ENCODE data around the gene CREB3L1. TPM values are rescaled to one million over a fixed set of nuclear protein-coding genes. Genes with fewer than 3 reads are reported as not detected.

The CREB3L1 gene
- total and polyA plus RNA-seq, 2 experiments from 2014 or later: 8.5 to 10.4 TPM

DNA sequence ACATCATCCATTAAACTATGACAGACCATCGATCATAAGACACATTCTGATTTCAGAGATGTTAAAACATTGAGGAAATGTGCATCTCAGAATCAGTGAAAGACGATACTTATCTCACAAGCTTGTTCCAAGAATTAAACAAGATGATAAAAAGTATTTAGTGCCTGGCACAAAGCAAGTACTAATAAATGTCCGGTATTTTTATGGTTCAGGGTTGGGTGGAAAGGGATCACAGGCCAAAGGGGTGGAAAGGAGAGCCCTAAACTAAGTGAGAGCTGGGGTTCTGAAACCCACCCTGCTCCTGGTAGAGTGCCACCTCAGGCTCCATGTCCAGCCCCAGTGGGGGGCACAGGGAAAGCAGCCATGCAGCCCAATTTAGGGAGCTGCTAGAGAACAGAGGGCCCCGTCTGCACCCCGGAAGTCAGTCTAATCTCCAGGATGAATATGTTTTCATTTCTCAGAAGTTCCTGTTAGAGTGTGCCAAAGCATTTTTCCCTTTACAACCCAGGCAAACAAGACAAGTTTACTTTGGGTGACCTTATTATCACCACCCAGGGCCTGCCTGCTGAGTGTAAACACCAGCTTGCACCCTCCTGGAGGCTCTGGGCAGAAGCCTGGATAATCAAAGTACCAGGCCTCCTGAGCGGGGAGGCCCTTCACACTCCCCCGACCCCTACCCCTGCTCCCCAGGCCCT is 3.8 kb upstream of the CREB3L1 start:
- Histone ChIP-seq H3K4me1 (ENCODE audit: insufficient read depth) (peaks cover 18% of the 10 kb centered on the region), H3K9me2 (ENCODE audit: insufficient read depth) (no peaks in the 10 kb centered on the region), H3K36me3 (ENCODE audit: insufficient read depth) (no peaks in the 10 kb centered on the region), H3K27me3 (ENCODE audit: insufficient read depth) (peaks cover 14% of the 10 kb centered on the region; the same call in 1 of the 2 replicates), H3K27ac (ENCODE audit: low read depth) (no peak overlapping the region), H2AFZ (peak overlapping the region; percentile 88; the same call in 1 of the 2 replicates), H3F3A (replicated peaks; ENCODE audit: low read depth) (peaks cover 4% of the 10 kb centered on the region; the same call in 1 of the 2 replicates), H3K79me2 (replicated peaks; ENCODE audit: insufficient read depth) (no peaks in the 10 kb centered on the region), H4K20me1 (replicated peaks; ENCODE audit: insufficient read depth) (no peaks in the 10 kb centered on the region), H3K4me2 (no peak overlapping the region), H3K4me3 (no peak overlapping the region)
- Mint-ChIP-seq H3K4me3 (no peak overlapping the region; the same call in 2 of the 3 replicates), H3K27me3 (ENCODE audit: insufficient read depth, low read depth, poor library complexity) (peaks cover 6% of the 10 kb centered on the region), H3K36me3 (ENCODE audit: low read depth) (no peaks in the 10 kb centered on the region; the same call in 2 of the 3 replicates), H3K27ac (no peak overlapping the region), H3K9me3 (no peaks in the 10 kb centered on the region), H3K4me1 (peaks cover 40% of the 10 kb centered on the region)
- no peak for ATAC-seq
- no peak for DNase-seq (ENCODE audit: low spot score)
- no peak for TF ChIP-seq EZH2phosphoT487 (IDR thresholded peaks at IDR 0.05; ENCODE audit: unreplicated experiment)
- TF ChIP-seq ZNF331 (CRISPR knock-in tag; IDR thresholded peaks at IDR 0.05; ENCODE audit: low read depth): no peak
- no peak for TF ChIP-seq ZNF114 (CRISPR knock-in tag; IDR thresholded peaks at IDR 0.05)
- TF ChIP-seq NANOG (IDR thresholded peaks at IDR 0.05; ENCODE audit: borderline replicate concordance): no peak
- TF ChIP-seq CREB1 (CRISPR knock-in tag; IDR thresholded peaks at IDR 0.05; ENCODE audit: low read depth): no peak
- TF ChIP-seq POLR2AphosphoS5 (IDR thresholded peaks at IDR 0.05; ENCODE audit: low read depth): no peak

DNA sequence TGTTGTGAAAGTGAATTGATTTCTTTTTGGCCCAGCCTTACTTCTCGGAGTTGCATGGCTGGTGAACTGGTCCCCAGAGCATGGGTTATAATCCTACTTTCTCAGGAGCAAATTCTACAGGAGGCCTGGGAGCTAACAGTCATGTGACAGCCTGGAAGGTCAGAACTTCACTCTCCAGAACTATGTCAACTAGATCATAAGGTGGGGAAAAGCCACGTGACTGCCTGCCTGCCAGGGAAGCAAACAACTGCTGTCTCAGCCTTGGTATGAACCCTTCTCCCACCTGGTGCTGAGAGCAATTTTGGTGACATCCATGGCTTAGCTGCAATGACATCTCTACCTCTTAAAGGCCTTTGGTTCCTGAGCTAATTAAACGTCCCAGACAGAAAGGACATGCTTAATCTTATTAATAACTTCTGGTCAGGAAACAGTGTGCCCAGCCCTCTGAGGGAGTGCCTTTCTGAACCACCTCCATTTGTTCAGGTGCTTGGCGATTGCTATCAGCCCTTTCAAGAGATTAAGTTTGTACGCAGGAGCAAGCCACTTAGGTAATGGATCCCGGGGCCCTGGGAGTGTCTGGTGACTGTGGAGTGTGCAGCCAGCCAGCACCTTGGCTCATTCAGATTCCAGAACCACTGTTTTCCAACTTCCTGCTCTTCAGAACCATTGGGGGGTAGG is 1.4 kb upstream of the CREB3L1 start:
- Histone ChIP-seq H2AFZ (peak overlapping the region; percentile 84), H3K4me2 (no peak overlapping the region), H3K27ac (ENCODE audit: low read depth) (no peak overlapping the region), H3K79me2 (replicated peaks; ENCODE audit: insufficient read depth) (0 out of 2 replicates have a peak, but pooled peaks cover 5% of the 10 kb centered on the region), H4K20me1 (replicated peaks; ENCODE audit: insufficient read depth) (no peaks in the 10 kb centered on the region), H3K36me3 (ENCODE audit: insufficient read depth) (no peaks in the 10 kb centered on the region), H3K9me2 (ENCODE audit: insufficient read depth) (no peaks in the 10 kb centered on the region), H3K27me3 (ENCODE audit: insufficient read depth) (peaks cover 12% of the 10 kb centered on the region; the same call in 1 of the 2 replicates), H3K4me1 (ENCODE audit: insufficient read depth) (peaks cover 40% of the 10 kb centered on the region), H3K4me3 (no peak overlapping the region), H3F3A (replicated peaks; ENCODE audit: low read depth) (peaks cover 17% of the 10 kb centered on the region)
- TF ChIP-seq EZH2phosphoT487 (IDR thresholded peaks at IDR 0.05; ENCODE audit: unreplicated experiment): no peak
- TF ChIP-seq ZNF114 (CRISPR knock-in tag; IDR thresholded peaks at IDR 0.05): no peak
- TF ChIP-seq ZNF331 (CRISPR knock-in tag; IDR thresholded peaks at IDR 0.05; ENCODE audit: low read depth): no peak
- Mint-ChIP-seq H3K27me3 (ENCODE audit: insufficient read depth, low read depth, poor library complexity) (peaks cover 15% of the 10 kb centered on the region), H3K9me3 (no peaks in the 10 kb centered on the region; the same call in 2 of the 3 replicates), H3K36me3 (ENCODE audit: low read depth) (no peaks in the 10 kb centered on the region; the same call in 2 of the 3 replicates), H3K27ac (no peak overlapping the region), H3K4me3 (peak overlapping the region; percentile 53; the same call in 1 of the 3 replicates), H3K4me1 (peaks cover 59% of the 10 kb centered on the region)
- ATAC-seq (no peak), DNase-seq (ENCODE audit: low spot score) (no peak)

DNA sequence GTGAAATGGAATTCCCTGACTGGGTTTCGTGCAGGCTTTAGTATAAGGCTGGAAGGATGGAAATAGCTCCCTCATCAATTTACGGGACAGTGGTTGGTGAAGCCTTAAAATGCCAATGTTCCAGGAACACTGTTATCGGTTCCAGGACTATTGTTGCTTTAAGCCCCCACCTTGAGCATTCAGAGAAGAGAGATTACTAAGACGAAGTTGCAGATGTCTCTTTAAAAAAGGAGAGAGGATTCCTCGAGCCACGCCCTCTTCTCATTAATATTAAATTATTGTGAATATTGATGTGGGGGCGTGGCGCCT is 195 bp upstream of the CREB3L1 start:
- Histone ChIP-seq H3K27ac (ENCODE audit: low read depth) (no peak overlapping the region), H3K36me3 (ENCODE audit: insufficient read depth) (no peaks in the 10 kb centered on the region), H3K4me3 (peak overlapping the region; percentile 91), H3K27me3 (ENCODE audit: insufficient read depth) (0 out of 2 replicates have a peak, but pooled peaks cover 3% of the 10 kb centered on the region), H3K4me2 (peak overlapping the region; percentile 98), H3K4me1 (ENCODE audit: insufficient read depth) (peaks cover 49% of the 10 kb centered on the region), H2AFZ (no peak overlapping the region), H3K79me2 (replicated peaks; ENCODE audit: insufficient read depth) (0 out of 2 replicates have a peak, but pooled peaks cover 5% of the 10 kb centered on the region), H4K20me1 (replicated peaks; ENCODE audit: insufficient read depth) (no peaks in the 10 kb centered on the region), H3K9me2 (ENCODE audit: insufficient read depth) (no peaks in the 10 kb centered on the region), H3F3A (replicated peaks; ENCODE audit: low read depth) (peaks cover 21% of the 10 kb centered on the region)
- DNase-seq (ENCODE audit: low spot score): peak; percentile 81
- peaks cover 60% of the 10 kb centered on the region for H3K4me1 Mint-ChIP-seq
- peak overlapping the region; percentile 83 for H3K4me3 Mint-ChIP-seq
- H3K36me3 Mint-ChIP-seq (ENCODE audit: low read depth): no peaks in the 10 kb centered on the region; the same call in 2 of the 3 replicates
- no peak overlapping the region for H3K27ac Mint-ChIP-seq
- no peak for ATAC-seq
- no peaks in the 10 kb centered on the region; the same call in 2 of the 3 replicates for H3K9me3 Mint-ChIP-seq
- H3K27me3 Mint-ChIP-seq (ENCODE audit: insufficient read depth, low read depth, poor library complexity): peaks cover 15% of the 10 kb centered on the region
- no peak for TF ChIP-seq EZH2phosphoT487 (IDR thresholded peaks at IDR 0.05; ENCODE audit: unreplicated experiment)
- TF ChIP-seq, protein P1, sequence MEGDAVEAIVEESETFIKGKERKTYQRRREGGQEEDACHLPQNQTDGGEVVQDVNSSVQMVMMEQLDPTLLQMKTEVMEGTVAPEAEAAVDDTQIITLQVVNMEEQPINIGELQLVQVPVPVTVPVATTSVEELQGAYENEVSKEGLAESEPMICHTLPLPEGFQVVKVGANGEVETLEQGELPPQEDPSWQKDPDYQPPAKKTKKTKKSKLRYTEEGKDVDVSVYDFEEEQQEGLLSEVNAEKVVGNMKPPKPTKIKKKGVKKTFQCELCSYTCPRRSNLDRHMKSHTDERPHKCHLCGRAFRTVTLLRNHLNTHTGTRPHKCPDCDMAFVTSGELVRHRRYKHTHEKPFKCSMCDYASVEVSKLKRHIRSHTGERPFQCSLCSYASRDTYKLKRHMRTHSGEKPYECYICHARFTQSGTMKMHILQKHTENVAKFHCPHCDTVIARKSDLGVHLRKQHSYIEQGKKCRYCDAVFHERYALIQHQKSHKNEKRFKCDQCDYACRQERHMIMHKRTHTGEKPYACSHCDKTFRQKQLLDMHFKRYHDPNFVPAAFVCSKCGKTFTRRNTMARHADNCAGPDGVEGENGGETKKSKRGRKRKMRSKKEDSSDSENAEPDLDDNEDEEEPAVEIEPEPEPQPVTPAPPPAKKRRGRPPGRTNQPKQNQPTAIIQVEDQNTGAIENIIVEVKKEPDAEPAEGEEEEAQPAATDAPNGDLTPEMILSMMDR (conservative IDR thresholded peaks at IDR 0.05; ENCODE audit: low read depth in 2 of 2): no peak
- TF ChIP-seq ZNF114 (CRISPR knock-in tag; IDR thresholded peaks at IDR 0.05): no peak
- no peak for TF ChIP-seq CREB1 (CRISPR knock-in tag; IDR thresholded peaks at IDR 0.05; ENCODE audit: low read depth)
- TF ChIP-seq, protein P2, sequence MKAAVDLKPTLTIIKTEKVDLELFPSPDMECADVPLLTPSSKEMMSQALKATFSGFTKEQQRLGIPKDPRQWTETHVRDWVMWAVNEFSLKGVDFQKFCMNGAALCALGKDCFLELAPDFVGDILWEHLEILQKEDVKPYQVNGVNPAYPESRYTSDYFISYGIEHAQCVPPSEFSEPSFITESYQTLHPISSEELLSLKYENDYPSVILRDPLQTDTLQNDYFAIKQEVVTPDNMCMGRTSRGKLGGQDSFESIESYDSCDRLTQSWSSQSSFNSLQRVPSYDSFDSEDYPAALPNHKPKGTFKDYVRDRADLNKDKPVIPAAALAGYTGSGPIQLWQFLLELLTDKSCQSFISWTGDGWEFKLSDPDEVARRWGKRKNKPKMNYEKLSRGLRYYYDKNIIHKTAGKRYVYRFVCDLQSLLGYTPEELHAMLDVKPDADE (IDR thresholded peaks at IDR 0.05): no peak
- no peak for TF ChIP-seq JUNB (IDR thresholded peaks at IDR 0.05; ENCODE audit: unreplicated experiment)

Measured in GM23338 (cell line).